ENCODE measurements around the gene GAL3ST1.

- no peak for TF ChIP-seq CTCF (IDR thresholded peaks at IDR 0.05)
- TF ChIP-seq EZH2 (IDR thresholded peaks at IDR 0.05; ENCODE audit: borderline replicate concordance, insufficient read depth, low read depth, low read length, poor library complexity, severe bottlenecking), result no peak
Measured at GRCh38 chr22:30574997-30575671, 669 bp upstream of the GAL3ST1 start.

Measured in B cell (primary cell).